Measurements from ENCODE around the gene CNKSR2.

GRCh38 chrX:21412029-21412428, 37.8 kb downstream of the CNKSR2 start:
- TF ChIP-seq GATA2 (IDR thresholded peaks at IDR 0.05; ENCODE audit: low read depth, low read length) (no peak), GATA3 (IDR thresholded peaks at IDR 0.05; ENCODE audit: low read depth, low read length) (no peak)
